GM23338 (cell line): ENCODE data around the gene CD69. TPM values are rescaled to one million over a fixed set of nuclear protein-coding genes. Genes with fewer than 3 reads are reported as not detected.
A peak's percentile ranks its signal among the peaks of the same experiment; 100 is the strongest.

ENCODE experiments used
- ATAC-seq: fragments of 200-7000 bp; cut with Tn5 transposase; 3 replicates; pipeline ENCODE4 v1.9.1; 2020
- DNase-seq: peaks from one replicate; pipeline ENCODE4 v3.0.0-alpha.2; 2015; ENCODE audit warnings: low spot score
- H2AFZ ChIP-seq: fragments of 200-600 bp; sonication (generic); 2 replicates; pipeline ENCODE4 v1.8.0; 2016; ENCODE audit warnings: antibody characterized with exemption, mild to moderate bottlenecking, moderate library complexity
- H3F3A ChIP-seq: fragments of 200-600 bp; sonication (generic); replicated peaks from 2 replicates; pipeline ENCODE4 v1.8.0; 2017; ENCODE audit warnings: antibody characterized with exemption, mixed run types, low read depth
- H3K27ac ChIP-seq: fragments of 200-600 bp; sonication (generic); 2 replicates; pipeline ENCODE4 v1.6.1; 2016; ENCODE audit warnings: low read depth
- H3K27me3 ChIP-seq: fragments of 200-600 bp; sonication (generic); 2 replicates; pipeline ENCODE4 v1.8.0; 2016; ENCODE audit warnings: mild to moderate bottlenecking, mixed run types, moderate library complexity; ENCODE audit not compliant: insufficient read depth
- H3K36me3 ChIP-seq: fragments of 200-600 bp; sonication (generic); 2 replicates; pipeline ENCODE4 v1.8.0; 2016; ENCODE audit warnings: mild to moderate bottlenecking; ENCODE audit not compliant: insufficient read depth
- H3K4me1 ChIP-seq: fragments of 200-600 bp; sonication (generic); 2 replicates; pipeline ENCODE4 v1.8.0; 2016; ENCODE audit warnings: mild to moderate bottlenecking, moderate library complexity; ENCODE audit not compliant: insufficient read depth
- H3K4me2 ChIP-seq: fragments of 200-600 bp; sonication (generic); 2 replicates; pipeline ENCODE4 v1.7.1; 2017; ENCODE audit warnings: mixed run types
- H3K4me3 ChIP-seq: fragments of 200-600 bp; sonication (generic); 2 replicates; pipeline ENCODE4 v1.6.1; 2016; ENCODE audit warnings: mixed run types
- H3K79me2 ChIP-seq: fragments of 200-600 bp; sonication (generic); replicated peaks from 2 replicates; pipeline ENCODE4 v1.8.0; 2017; ENCODE audit warnings: mild to moderate bottlenecking; ENCODE audit not compliant: insufficient read depth
- H3K9me2 ChIP-seq: fragments of 200-600 bp; sonication (generic); 2 replicates; pipeline ENCODE4 v1.8.0; 2017; ENCODE audit not compliant: insufficient read depth
- H4K20me1 ChIP-seq: fragments of 200-600 bp; sonication (generic); replicated peaks from 2 replicates; pipeline ENCODE4 v1.8.0; 2017; ENCODE audit warnings: mild to moderate bottlenecking; ENCODE audit not compliant: insufficient read depth
- H3K27ac Mint-ChIP-seq: 2 replicates; pipeline ENCODE4 v1.8.0; 2020; ENCODE audit warnings: inconsistent platforms, mild to moderate bottlenecking, moderate library complexity, mixed read lengths
- H3K27me3 Mint-ChIP-seq: 3 replicates; pipeline ENCODE4 v1.8.0; 2022; ENCODE audit warnings: low read depth, mild to moderate bottlenecking, moderate library complexity, mixed read lengths, inconsistent platforms; ENCODE audit not compliant: insufficient read depth, poor library complexity
- H3K36me3 Mint-ChIP-seq: 3 replicates; pipeline ENCODE4 v1.8.0; 2021; ENCODE audit warnings: low read depth, mild to moderate bottlenecking, inconsistent platforms, moderate library complexity, mixed read lengths
- H3K4me1 Mint-ChIP-seq: 3 replicates; pipeline ENCODE4 v1.8.0; 2020; ENCODE audit warnings: mild to moderate bottlenecking, inconsistent platforms, mixed read lengths
- H3K4me3 Mint-ChIP-seq: 3 replicates; pipeline ENCODE4 v1.8.0; 2021; ENCODE audit warnings: moderate library complexity, mild to moderate bottlenecking, inconsistent platforms, mixed read lengths
- H3K9me3 Mint-ChIP-seq: 3 replicates; pipeline ENCODE4 v1.8.0; 2020; ENCODE audit warnings: moderate library complexity, mild to moderate bottlenecking, inconsistent platforms, mixed read lengths
- CREB1 ChIP-seq: fragments of 250-450 bp; sonication (Bioruptor Pico); IDR thresholded peaks from 2 replicates; pipeline ENCODE4 v1.5.0; 2020; ENCODE audit warnings: low read depth, mild to moderate bottlenecking, moderate library complexity
- EZH2phosphoT487 ChIP-seq: fragments of 200-600 bp; sonication (generic); IDR thresholded peaks from one replicate; pipeline ENCODE4 v1.8.1; 2018; ENCODE audit warnings: antibody characterized with exemption; ENCODE audit not compliant: unreplicated experiment
- JUNB ChIP-seq: IDR thresholded peaks from one replicate; pipeline ENCODE4 v1.6.1; 2016; ENCODE audit warnings: antibody characterized with exemption; ENCODE audit not compliant: unreplicated experiment
- NANOG ChIP-seq: IDR thresholded peaks from 2 replicates; pipeline ENCODE4 v1.6.1; 2016; ENCODE audit warnings: antibody characterized with exemption, borderline replicate concordance
- POLR2AphosphoS5 ChIP-seq: IDR thresholded peaks from 2 replicates; pipeline ENCODE4 v1.6.1; 2016; ENCODE audit warnings: antibody characterized with exemption, low read depth
- STAT1 ChIP-seq: IDR thresholded peaks from one replicate; pipeline ENCODE4 v1.6.1; 2016; ENCODE audit warnings: antibody characterized with exemption; ENCODE audit not compliant: unreplicated experiment
- ZNF114 ChIP-seq: fragments of 250-450 bp; sonication (Bioruptor Pico); IDR thresholded peaks from 2 replicates; pipeline ENCODE4 v1.5.0; 2020; ENCODE audit warnings: mild to moderate bottlenecking, moderate library complexity
- ZNF331 ChIP-seq: fragments of 250-450 bp; sonication (Bioruptor Pico); IDR thresholded peaks from 2 replicates; pipeline ENCODE4 v1.5.0; 2020; ENCODE audit warnings: low read depth, mild to moderate bottlenecking, moderate library complexity
- polyA plus RNA-seq: library from polyadenylated mRNA; unstranded; fragments of >200 nt; fragmentation: Nextera tagmentation; extraction: Ambion mirVana; gene quantifications from 2 replicates; pipeline ENCODE4 v1.2.1, GENCODE V29; 2016
- total RNA-seq: library from RNA; depleted of rRNA; stranded (reverse); fragments of >200 nt; shearing (Covaris generic); gene quantifications from 2 replicates; pipeline ENCODE4 v1.2.3, GENCODE V29; 2014
- TF ChIP-seq, protein P1 (sequence below), 2 experiments: fragments of 200-600 bp in 1 of 2; sonication (generic) in 1 of 2; conservative IDR thresholded peaks; 2 replicates each; pipeline versions ENCODE4 v1.5.1 to v1.6.1; 2016 to 2017; ENCODE audit warnings: antibody characterized with exemption in 2 of 2, low read depth in 2 of 2, mild to moderate bottlenecking in 2 of 2, moderate library complexity in 1 of 2
- TF ChIP-seq, protein P2 (sequence below): IDR thresholded peaks from one replicate; pipeline ENCODE4 v1.6.1; 2018; ENCODE audit warnings: antibody characterized with exemption; ENCODE audit not compliant: unreplicated experiment

CD69 gene
- total and polyA plus RNA-seq, 2 experiments from 2014 or later = not detected

DNA sequence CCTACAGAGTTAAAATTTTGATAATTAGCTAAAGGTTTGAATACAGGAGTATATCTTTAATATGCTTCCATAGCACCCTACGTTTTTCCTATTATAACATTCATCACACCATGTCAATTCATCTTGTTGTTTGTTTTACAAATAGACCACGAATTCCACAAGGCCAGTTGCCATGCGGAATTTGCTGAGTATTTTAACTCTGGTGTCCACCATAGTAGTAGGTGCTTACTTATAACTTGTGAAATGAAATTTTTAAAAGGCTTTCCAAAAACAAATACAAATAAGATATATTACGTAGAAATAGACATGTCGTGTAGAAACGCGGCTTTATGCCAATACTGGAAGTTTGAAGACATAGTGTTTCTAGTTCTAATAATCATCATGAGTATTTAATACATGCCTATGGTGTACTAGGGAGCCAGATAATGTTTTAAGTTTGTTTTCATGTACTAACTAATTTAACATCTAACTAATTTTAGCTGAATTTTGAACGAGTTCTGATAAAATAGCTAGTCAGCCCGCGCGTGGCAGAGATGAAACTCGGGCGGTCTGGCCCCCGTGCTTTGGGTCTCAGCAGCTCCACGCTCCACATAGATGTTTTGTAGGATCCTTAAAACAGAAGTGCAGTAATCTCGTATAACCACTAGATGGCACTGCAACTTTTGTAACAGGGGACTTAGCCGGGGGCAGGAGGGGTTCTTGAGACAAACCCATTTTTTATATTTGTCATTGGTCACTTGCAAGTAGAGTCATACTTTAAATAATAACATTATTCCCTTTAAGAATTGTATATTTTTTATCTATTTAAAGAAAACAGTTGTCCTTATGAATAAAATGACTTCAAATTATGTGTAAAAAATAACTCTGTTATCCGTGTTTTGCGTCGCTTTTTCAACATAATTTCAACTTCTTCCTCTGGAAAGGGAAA is 10.2 kb downstream of the CD69 start:
- Histone ChIP-seq H3F3A (no peaks in the 10 kb centered on the region), H3K27me3 (no peaks in the 10 kb centered on the region), H3K9me2 (no peaks in the 10 kb centered on the region), H3K27ac (no peak overlapping the region), H3K4me2 (peak overlapping the region; percentile 27; the same call in 1 of the 2 replicates), H4K20me1 (no peaks in the 10 kb centered on the region), H3K79me2 (no peaks in the 10 kb centered on the region), H3K4me3 (peak overlapping the region; percentile 17; the same call in 1 of the 2 replicates), H3K4me1 (peaks cover 8% of the 10 kb centered on the region; the same call in 1 of the 2 replicates), H3K36me3 (no peaks in the 10 kb centered on the region), H2AFZ (no peak overlapping the region)
- Mint-ChIP-seq H3K27ac (no peak overlapping the region), H3K27me3 (peaks cover 5% of the 10 kb centered on the region), H3K4me1 (peaks cover 13% of the 10 kb centered on the region; the same call in 2 of the 3 replicates), H3K36me3 (no peaks in the 10 kb centered on the region), H3K4me3 (no peak overlapping the region; the same call in 2 of the 3 replicates), H3K9me3 (no peaks in the 10 kb centered on the region)
- TF ChIP-seq, protein P1, sequence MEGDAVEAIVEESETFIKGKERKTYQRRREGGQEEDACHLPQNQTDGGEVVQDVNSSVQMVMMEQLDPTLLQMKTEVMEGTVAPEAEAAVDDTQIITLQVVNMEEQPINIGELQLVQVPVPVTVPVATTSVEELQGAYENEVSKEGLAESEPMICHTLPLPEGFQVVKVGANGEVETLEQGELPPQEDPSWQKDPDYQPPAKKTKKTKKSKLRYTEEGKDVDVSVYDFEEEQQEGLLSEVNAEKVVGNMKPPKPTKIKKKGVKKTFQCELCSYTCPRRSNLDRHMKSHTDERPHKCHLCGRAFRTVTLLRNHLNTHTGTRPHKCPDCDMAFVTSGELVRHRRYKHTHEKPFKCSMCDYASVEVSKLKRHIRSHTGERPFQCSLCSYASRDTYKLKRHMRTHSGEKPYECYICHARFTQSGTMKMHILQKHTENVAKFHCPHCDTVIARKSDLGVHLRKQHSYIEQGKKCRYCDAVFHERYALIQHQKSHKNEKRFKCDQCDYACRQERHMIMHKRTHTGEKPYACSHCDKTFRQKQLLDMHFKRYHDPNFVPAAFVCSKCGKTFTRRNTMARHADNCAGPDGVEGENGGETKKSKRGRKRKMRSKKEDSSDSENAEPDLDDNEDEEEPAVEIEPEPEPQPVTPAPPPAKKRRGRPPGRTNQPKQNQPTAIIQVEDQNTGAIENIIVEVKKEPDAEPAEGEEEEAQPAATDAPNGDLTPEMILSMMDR (conservative IDR thresholded peaks at IDR 0.05; ENCODE audit: low read depth in 2 of 2) = peak; percentile 86 to 89
- no peak for TF ChIP-seq STAT1
- ATAC-seq (peak; percentile 93), DNase-seq (peak; percentile 89)

DNA sequence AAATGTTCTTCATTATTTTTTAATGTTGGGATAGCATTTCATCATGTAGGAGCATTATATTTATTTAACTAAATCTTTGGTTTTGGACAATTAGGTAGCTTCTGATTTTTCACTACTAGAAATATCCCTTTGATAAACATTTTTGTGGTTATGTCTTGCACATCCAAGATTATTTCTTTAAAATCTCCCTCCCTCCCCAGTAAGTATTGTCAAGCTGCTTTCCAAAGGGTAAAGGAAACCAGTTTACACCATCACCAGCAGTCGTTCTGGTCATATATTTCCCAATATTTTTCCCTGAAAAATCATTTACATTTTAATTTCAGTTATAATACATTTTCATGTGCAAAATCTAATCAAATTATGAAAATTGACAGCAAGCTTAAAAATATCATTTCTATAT is 11.1 kb downstream of the CD69 start:
- Histone ChIP-seq H3K4me2 (no peak overlapping the region), H2AFZ (no peak overlapping the region), H3K4me1 (peaks cover 3% of the 10 kb centered on the region; the same call in 1 of the 2 replicates), H3K36me3 (no peaks in the 10 kb centered on the region), H4K20me1 (no peaks in the 10 kb centered on the region), H3F3A (no peaks in the 10 kb centered on the region), H3K79me2 (no peaks in the 10 kb centered on the region), H3K27me3 (no peaks in the 10 kb centered on the region), H3K27ac (no peak overlapping the region), H3K4me3 (no peak overlapping the region), H3K9me2 (no peaks in the 10 kb centered on the region)
- no peak for TF ChIP-seq ZNF331 (CRISPR knock-in tag)
- TF ChIP-seq NANOG = no peak
- no peak for TF ChIP-seq JUNB
- TF ChIP-seq CREB1 (CRISPR knock-in tag) = no peak
- TF ChIP-seq, protein P2, sequence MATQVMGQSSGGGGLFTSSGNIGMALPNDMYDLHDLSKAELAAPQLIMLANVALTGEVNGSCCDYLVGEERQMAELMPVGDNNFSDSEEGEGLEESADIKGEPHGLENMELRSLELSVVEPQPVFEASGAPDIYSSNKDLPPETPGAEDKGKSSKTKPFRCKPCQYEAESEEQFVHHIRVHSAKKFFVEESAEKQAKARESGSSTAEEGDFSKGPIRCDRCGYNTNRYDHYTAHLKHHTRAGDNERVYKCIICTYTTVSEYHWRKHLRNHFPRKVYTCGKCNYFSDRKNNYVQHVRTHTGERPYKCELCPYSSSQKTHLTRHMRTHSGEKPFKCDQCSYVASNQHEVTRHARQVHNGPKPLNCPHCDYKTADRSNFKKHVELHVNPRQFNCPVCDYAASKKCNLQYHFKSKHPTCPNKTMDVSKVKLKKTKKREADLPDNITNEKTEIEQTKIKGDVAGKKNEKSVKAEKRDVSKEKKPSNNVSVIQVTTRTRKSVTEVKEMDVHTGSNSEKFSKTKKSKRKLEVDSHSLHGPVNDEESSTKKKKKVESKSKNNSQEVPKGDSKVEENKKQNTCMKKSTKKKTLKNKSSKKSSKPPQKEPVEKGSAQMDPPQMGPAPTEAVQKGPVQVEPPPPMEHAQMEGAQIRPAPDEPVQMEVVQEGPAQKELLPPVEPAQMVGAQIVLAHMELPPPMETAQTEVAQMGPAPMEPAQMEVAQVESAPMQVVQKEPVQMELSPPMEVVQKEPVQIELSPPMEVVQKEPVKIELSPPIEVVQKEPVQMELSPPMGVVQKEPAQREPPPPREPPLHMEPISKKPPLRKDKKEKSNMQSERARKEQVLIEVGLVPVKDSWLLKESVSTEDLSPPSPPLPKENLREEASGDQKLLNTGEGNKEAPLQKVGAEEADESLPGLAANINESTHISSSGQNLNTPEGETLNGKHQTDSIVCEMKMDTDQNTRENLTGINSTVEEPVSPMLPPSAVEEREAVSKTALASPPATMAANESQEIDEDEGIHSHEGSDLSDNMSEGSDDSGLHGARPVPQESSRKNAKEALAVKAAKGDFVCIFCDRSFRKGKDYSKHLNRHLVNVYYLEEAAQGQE = no peak
- no peak for TF ChIP-seq ZNF114 (CRISPR knock-in tag)
- TF ChIP-seq POLR2AphosphoS5 = no peak
- TF ChIP-seq EZH2phosphoT487 = no peak
- no peak overlapping the region for H3K27ac Mint-ChIP-seq
- no peak for ATAC-seq
- no peak for DNase-seq
- peaks cover 13% of the 10 kb centered on the region; the same call in 2 of the 3 replicates for H3K4me1 Mint-ChIP-seq
- no peaks in the 10 kb centered on the region for H3K36me3 Mint-ChIP-seq
- H3K4me3 Mint-ChIP-seq = no peak overlapping the region
- H3K27me3 Mint-ChIP-seq = peaks cover 5% of the 10 kb centered on the region
- H3K9me3 Mint-ChIP-seq = no peaks in the 10 kb centered on the region
